GM19193 (cell line): ENCODE results near the gene ELMO1.

ENCODE experiments used
- POLR2A ChIP-seq: IDR thresholded peaks from 4 replicates; pipeline ENCODE4 v1.6.1; 2011; ENCODE audit not compliant: insufficient read depth, insufficient read length; ENCODE audit errors: extremely low read depth

The ELMO1 gene

GRCh38 chr7:36969376-36969775 lies 479.3 kb downstream of the ELMO1 start:
- TF ChIP-seq POLR2A: no peak

GRCh38 chr7:36967387-36967786 lies 481.3 kb downstream of the ELMO1 start:
- TF ChIP-seq POLR2A: no peak

GRCh38 chr7:36966636-36967035 lies 482.0 kb downstream of the ELMO1 start:
- TF ChIP-seq POLR2A: no peak

GRCh38 chr7:36966039-36966438 lies 482.6 kb downstream of the ELMO1 start:
- no peak for TF ChIP-seq POLR2A

GRCh38 chr7:36965625-36966024 lies 483.0 kb downstream of the ELMO1 start:
- no peak for TF ChIP-seq POLR2A

- no peak for TF ChIP-seq POLR2A
Measured at GRCh38 chr7:36964297-36964696, 484.4 kb downstream of the ELMO1 start.

- TF ChIP-seq POLR2A: no peak
Measured at GRCh38 chr7:36962367-36962766, 486.3 kb downstream of the ELMO1 start.

GRCh38 chr7:36961693-36962092 lies 487.0 kb downstream of the ELMO1 start:
- no peak for TF ChIP-seq POLR2A

- no peak for TF ChIP-seq POLR2A
Measured at GRCh38 chr7:36961097-36961496, 487.6 kb downstream of the ELMO1 start.

- no peak for TF ChIP-seq POLR2A
Measured at GRCh38 chr7:36960105-36960504, 488.6 kb downstream of the ELMO1 start.

GRCh38 chr7:36958111-36958733 lies 490.4 kb downstream of the ELMO1 start:
- TF ChIP-seq POLR2A: no peak

GRCh38 chr7:36957620-36958019 lies 491.0 kb downstream of the ELMO1 start:
- no peak for TF ChIP-seq POLR2A

GRCh38 chr7:36956814-36957213 lies 491.9 kb downstream of the ELMO1 start:
- no peak for TF ChIP-seq POLR2A

- TF ChIP-seq POLR2A: no peak
Measured at GRCh38 chr7:36955456-36956129, 493.1 kb downstream of the ELMO1 start.

- no peak for TF ChIP-seq POLR2A
Measured at GRCh38 chr7:36951257-36951697, 497.4 kb downstream of the ELMO1 start.

- no peak for TF ChIP-seq POLR2A
Measured at GRCh38 chr7:36949711-36950600, 498.7 kb downstream of the ELMO1 start.

GRCh38 chr7:36946401-36946739 lies 502.3 kb downstream of the ELMO1 start:
- no peak for TF ChIP-seq POLR2A
